H1 (cell line): ENCODE data around the gene SPRYD3.

Source experiments
- CHD1 ChIP-seq: IDR thresholded peaks from 2 replicates; pipeline ENCODE4 v1.6.1; 2012; ENCODE audit warnings: low read depth, low read length, improper control_type of control experiment
- CHD2 ChIP-seq: IDR thresholded peaks from 2 replicates; pipeline ENCODE4 v1.6.1; 2012; ENCODE audit warnings: low read length, improper control_type of control experiment
- EP300 ChIP-seq, 2 experiments: IDR thresholded peaks; 1 replicate in 1 of 2; 2 replicates in 1 of 2; pipeline ENCODE4 v1.6.1; 2011 to 2012; ENCODE audit warnings: low read depth in 2 of 2, low read length in 2 of 2, mild to moderate bottlenecking in 2 of 2, borderline replicate concordance in 1 of 2, inconsistent platforms in 1 of 2, moderate library complexity in 1 of 2
- POLR2A ChIP-seq, 2 experiments: IDR thresholded peaks; 1 replicate in 1 of 2; 2 replicates in 1 of 2; pipeline ENCODE4 v1.6.1; 2011; ENCODE audit warnings: low read depth in 2 of 2, low read length in 2 of 2, mild to moderate bottlenecking in 2 of 2; ENCODE audit errors: control extremely low read depth in 1 of 2
- RAD21 ChIP-seq, 2 experiments: IDR thresholded peaks in 1 of 2; conservative IDR thresholded peaks in 1 of 2; 2 replicates each; pipeline ENCODE4 v1.6.1; 2011; ENCODE audit warnings: low read depth in 2 of 2, low read length in 2 of 2, improper control_type of control experiment in 1 of 2, inconsistent platforms in 1 of 2, mild to moderate bottlenecking in 1 of 2, moderate library complexity in 1 of 2
- SIN3A ChIP-seq, 2 experiments: IDR thresholded peaks in 1 of 2; conservative IDR thresholded peaks in 1 of 2; 2 replicates each; pipeline ENCODE4 v1.6.1; 2011 to 2012; ENCODE audit warnings: low read length in 2 of 2, improper control_type of control experiment in 1 of 2, low read depth in 1 of 2, mild to moderate bottlenecking in 1 of 2
- SRF ChIP-seq: IDR thresholded peaks from 2 replicates; pipeline ENCODE4 v1.6.1; 2011; ENCODE audit warnings: mild to moderate bottlenecking, low read depth, low read length, moderate library complexity
- SUZ12 ChIP-seq: fragments of 200-600 bp; sonication (generic); IDR thresholded peaks from 2 replicates; pipeline ENCODE4 v1.6.1; 2012; ENCODE audit warnings: mild to moderate bottlenecking, inconsistent platforms, low read length, moderate library complexity, mixed read lengths
- TF ChIP-seq, protein P1 (sequence below), 3 experiments: IDR thresholded peaks; 1 replicate in 2 of 3; 2 replicates in 1 of 3; pipeline versions ENCODE4 v1.5.1 to v1.6.1; 2011; ENCODE audit warnings: low read length in 3 of 3, mild to moderate bottlenecking in 3 of 3, inconsistent platforms in 2 of 3, low read depth in 1 of 3, moderate library complexity in 1 of 3; ENCODE audit not compliant: insufficient read depth in 1 of 3; ENCODE audit errors: control extremely low read depth in 1 of 3

DNA sequence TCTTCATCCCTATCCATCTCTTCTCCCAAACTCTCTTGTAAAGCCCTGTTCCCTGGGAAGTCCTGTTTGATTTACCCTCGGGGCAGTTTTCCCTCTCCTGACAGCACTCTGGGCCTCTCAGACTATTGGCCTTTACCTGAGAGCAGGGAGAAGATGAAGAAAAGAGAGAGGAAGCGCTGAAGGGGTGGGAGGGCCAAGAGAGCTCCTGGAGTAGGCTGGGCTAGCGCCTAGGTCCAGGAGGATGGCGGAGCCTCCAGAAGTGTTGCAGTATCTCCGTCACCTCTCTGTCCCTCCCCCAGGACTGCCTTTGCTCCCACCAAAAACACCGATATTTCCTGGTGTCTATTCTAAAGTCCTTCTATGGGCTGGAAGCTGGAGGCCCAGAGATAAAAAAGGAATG, 12.6 kb upstream of the SPRYD3 start:
- no peak for TF ChIP-seq SRF
- no peak for TF ChIP-seq POLR2A (IDR thresholded peaks at IDR 0.05; ENCODE audit: control extremely low read depth in 1 of 2, low read depth in 2 of 2, low read length in 2 of 2)
- TF ChIP-seq RAD21 (IDR thresholded peaks at IDR 0.05 in 1 of 2, conservative IDR thresholded peaks at IDR 0.05 in 1 of 2; ENCODE audit: low read depth in 2 of 2, low read length in 2 of 2) = no peak
- TF ChIP-seq, protein P1, sequence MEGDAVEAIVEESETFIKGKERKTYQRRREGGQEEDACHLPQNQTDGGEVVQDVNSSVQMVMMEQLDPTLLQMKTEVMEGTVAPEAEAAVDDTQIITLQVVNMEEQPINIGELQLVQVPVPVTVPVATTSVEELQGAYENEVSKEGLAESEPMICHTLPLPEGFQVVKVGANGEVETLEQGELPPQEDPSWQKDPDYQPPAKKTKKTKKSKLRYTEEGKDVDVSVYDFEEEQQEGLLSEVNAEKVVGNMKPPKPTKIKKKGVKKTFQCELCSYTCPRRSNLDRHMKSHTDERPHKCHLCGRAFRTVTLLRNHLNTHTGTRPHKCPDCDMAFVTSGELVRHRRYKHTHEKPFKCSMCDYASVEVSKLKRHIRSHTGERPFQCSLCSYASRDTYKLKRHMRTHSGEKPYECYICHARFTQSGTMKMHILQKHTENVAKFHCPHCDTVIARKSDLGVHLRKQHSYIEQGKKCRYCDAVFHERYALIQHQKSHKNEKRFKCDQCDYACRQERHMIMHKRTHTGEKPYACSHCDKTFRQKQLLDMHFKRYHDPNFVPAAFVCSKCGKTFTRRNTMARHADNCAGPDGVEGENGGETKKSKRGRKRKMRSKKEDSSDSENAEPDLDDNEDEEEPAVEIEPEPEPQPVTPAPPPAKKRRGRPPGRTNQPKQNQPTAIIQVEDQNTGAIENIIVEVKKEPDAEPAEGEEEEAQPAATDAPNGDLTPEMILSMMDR (IDR thresholded peaks at IDR 0.05; ENCODE audit: control extremely low read depth in 1 of 3, insufficient read depth in 1 of 3, low read depth in 1 of 3, low read length in 3 of 3) = no peak
- no peak for TF ChIP-seq SIN3A (conservative IDR thresholded peaks at IDR 0.05 in 1 of 2, IDR thresholded peaks at IDR 0.05 in 1 of 2; ENCODE audit: low read depth in 1 of 2, low read length in 2 of 2)
- no peak for TF ChIP-seq EP300 (IDR thresholded peaks at IDR 0.05; ENCODE audit: borderline replicate concordance in 1 of 2, low read depth in 2 of 2, low read length in 2 of 2)
- no peak for TF ChIP-seq CHD1
- TF ChIP-seq SUZ12 = no peak
- no peak for TF ChIP-seq CHD2
